Keratinocyte (primary cell): ENCODE data around the gene CARD11. TPM values are rescaled to one million over a fixed set of nuclear protein-coding genes. Genes with fewer than 3 reads are reported as not detected.

Experiments used
- DNase-seq: peaks from one replicate; pipeline ENCODE4 v3.0.0-alpha.2; 2011; ENCODE audit warnings: low read depth, missing footprints, low spot score
- FAIRE-seq: peaks from 2 replicates; lab custom pipeline; 2011; peaks lifted over from hg19 to GRCh38; lab: Jason Lieb, UNC
- H2AFZ ChIP-seq: 2 replicates; pipeline ENCODE4 v1.6.0; 2012; ENCODE audit warnings: low read length, control low read depth, inconsistent platforms; ENCODE audit not compliant: control insufficient read depth
- H3K27ac ChIP-seq: 2 replicates; pipeline ENCODE4 v1.5.1; 2011; ENCODE audit warnings: low read length; ENCODE audit not compliant: control insufficient read depth, insufficient read depth
- H3K27me3 ChIP-seq: 3 replicates; pipeline ENCODE4 v1.6.0; 2011; ENCODE audit warnings: low read length; ENCODE audit not compliant: control insufficient read depth, insufficient read depth; ENCODE audit errors: extremely low read depth
- H3K36me3 ChIP-seq, 2 experiments: 2 replicates in 1 of 2; 3 replicates in 1 of 2; pipeline ENCODE4 v1.5.1; 2011; ENCODE audit warnings: low read length in 2 of 2, mild to moderate bottlenecking in 1 of 2; ENCODE audit not compliant: control insufficient read depth in 2 of 2, insufficient read depth in 2 of 2; ENCODE audit errors: extremely low read depth in 1 of 2
- H3K4me1 ChIP-seq: 3 replicates; pipeline ENCODE4 v1.5.1; 2011; ENCODE audit warnings: low read length; ENCODE audit not compliant: control insufficient read depth, insufficient read depth; ENCODE audit errors: extremely low read depth
- H3K4me2 ChIP-seq: 3 replicates; pipeline ENCODE4 v1.6.0; 2011; ENCODE audit warnings: low read depth, low read length; ENCODE audit not compliant: control insufficient read depth, insufficient read depth; ENCODE audit errors: extremely low read depth
- H3K4me3 ChIP-seq, 3 experiments: fragments of 200-600 bp in 1 of 3; sonication (generic) in 1 of 3; 2 replicates in 2 of 3; 3 replicates in 1 of 3; pipeline ENCODE4 v1.5.1; 2011 to 2016; ENCODE audit warnings: low read length in 3 of 3, mild to moderate bottlenecking in 3 of 3, control low read depth in 2 of 3, inconsistent platforms in 1 of 3, low read depth in 1 of 3, mixed read lengths in 1 of 3, mixed run types in 1 of 3, moderate library complexity in 1 of 3; ENCODE audit not compliant: control insufficient read depth in 2 of 3, insufficient read depth in 2 of 3; ENCODE audit errors: extremely low read depth in 1 of 3
- H3K79me2 ChIP-seq: 2 replicates; pipeline ENCODE4 v1.6.0; 2012; ENCODE audit warnings: low read length; ENCODE audit not compliant: control insufficient read depth, insufficient read depth
- H3K9ac ChIP-seq: 3 replicates; pipeline ENCODE4 v1.6.0; 2011; ENCODE audit warnings: low read length; ENCODE audit not compliant: control insufficient read depth, insufficient read depth; ENCODE audit errors: extremely low read depth
- H3K9me1 ChIP-seq: 3 replicates; pipeline ENCODE4 v1.6.0; 2011; ENCODE audit warnings: low read length; ENCODE audit not compliant: control insufficient read depth, insufficient read depth; ENCODE audit errors: extremely low read depth
- H3K9me3 ChIP-seq: 2 replicates; pipeline ENCODE4 v1.5.1; 2012; ENCODE audit warnings: low read depth, low read length; ENCODE audit not compliant: control insufficient read depth
- H4K20me1 ChIP-seq: 3 replicates; pipeline ENCODE4 v1.6.0; 2011; ENCODE audit warnings: low read length; ENCODE audit not compliant: control insufficient read depth, insufficient read depth; ENCODE audit errors: extremely low read depth
- CTCF ChIP-seq, 3 experiments: IDR thresholded peaks in 1 of 3; conservative IDR thresholded peaks in 1 of 3; optimal IDR thresholded peaks in 1 of 3; 2 replicates in 2 of 3; 3 replicates in 1 of 3; pipeline versions ENCODE3 to v1.5.1; 2011; ENCODE audit warnings: low read length in 3 of 3, mild to moderate bottlenecking in 3 of 3, moderate library complexity in 2 of 3, control low read depth in 1 of 3, inconsistent platforms in 1 of 3; ENCODE audit not compliant: insufficient read depth in 2 of 3; ENCODE audit errors: extremely low read depth in 1 of 3
- EZH2 ChIP-seq: IDR thresholded peaks from one replicate; pipeline ENCODE4 v1.6.1; 2012; ENCODE audit warnings: inconsistent platforms, mild to moderate bottlenecking, low read length, moderate library complexity
- dilution Hi-C: fragments of 300-500 bp; cut with MboI; formaldehyde crosslinking; loops from one replicate; pipeline ENCODE4 v1.7.0; 2020; ENCODE audit warnings: low sequenced_read_pairs; ENCODE audit not compliant: extremely low pct_ligation_motif_present
- polyA plus RNA-seq, 5 experiments: library from polyadenylated mRNA; depleted of rRNA in 3 of 5; stranded (reverse) in 3 of 5; stranded (forward) in 1 of 5; unstranded in 1 of 5; fragments of >200 nt; gene quantifications; 1 replicate in 1 of 5; 2 replicates in 3 of 5; 3 replicates in 1 of 5; pipeline versions ENCODE4 v1.2.1 to v1.2.3, GENCODE V29; 2011 to 2012; ENCODE audit warnings: missing spikeins in 2 of 5, low read depth in 1 of 5, low replicate concordance in 1 of 5

The CARD11 gene
- polyA plus RNA-seq, 1 donor (not counting 4 experiments of a cell fraction or from before 2014, with no cell fraction given), result 4.3 TPM

DNA sequence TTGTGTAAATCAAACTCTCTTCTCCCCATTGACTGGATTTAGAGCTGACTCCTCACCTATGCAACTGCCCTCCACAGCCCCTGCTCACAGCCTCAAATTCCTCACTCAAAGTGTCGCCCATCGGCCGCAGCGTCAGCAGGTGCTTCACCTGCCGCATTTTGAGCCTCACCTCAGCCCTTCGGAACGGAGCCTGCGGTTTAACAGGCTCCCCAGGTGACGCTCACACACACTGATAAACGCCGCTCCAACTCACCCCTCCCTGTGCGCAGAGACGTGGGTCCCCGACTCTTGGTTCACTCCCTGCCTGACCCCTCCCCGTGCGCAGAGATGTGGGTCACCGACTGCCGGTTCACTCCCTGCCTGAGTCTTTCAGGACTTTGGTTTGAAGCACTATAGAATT is 57.1 kb downstream of the CARD11 start:
- dilution Hi-C loops, result no loop called here
- TF ChIP-seq CTCF (optimal IDR thresholded peaks at IDR 0.05 in 1 of 3, IDR thresholded peaks at IDR 0.05 in 1 of 3, conservative IDR thresholded peaks at IDR 0.05 in 1 of 3; ENCODE audit: extremely low read depth in 1 of 3, insufficient read depth in 2 of 3, low read length in 3 of 3), result no peak
- no peak for TF ChIP-seq EZH2
- Histone ChIP-seq H3K27ac (no peak overlapping the region), H2AFZ (no peak overlapping the region), H3K4me2 (no peak overlapping the region), H3K9ac (no peak overlapping the region), H3K4me1 (no peaks in the 10 kb centered on the region), H3K79me2 (no peaks in the 10 kb centered on the region), H3K27me3 (no peaks in the 10 kb centered on the region), H4K20me1 (no peaks in the 10 kb centered on the region), H3K36me3 (peaks cover 0 to 2% of the 10 kb centered on the region in 2 experiments), H3K9me3 (no peaks in the 10 kb centered on the region), H3K9me1 (no peaks in the 10 kb centered on the region), H3K4me3 (no peak overlapping the region)
- DNase-seq (no peak), FAIRE-seq (no peak)

GRCh38 chr7:2985866-2986265 is 57.8 kb downstream of the CARD11 start:
- Histone ChIP-seq H4K20me1 (no peaks in the 10 kb centered on the region), H3K9ac (no peak overlapping the region)
- FAIRE-seq, result no peak

More at GRCh38 chr7:2985866-2986265, 57.8 kb downstream of the CARD11 start:
- dilution Hi-C loops, result no loop called here
- no peak overlapping the region for H2AFZ ChIP-seq
- no peak for DNase-seq
- no peak overlapping the region for H3K4me3 ChIP-seq
- H3K4me1 ChIP-seq, result no peaks in the 10 kb centered on the region
- no peaks in the 10 kb centered on the region for H3K9me3 ChIP-seq
- H3K27ac ChIP-seq, result no peak overlapping the region
- TF ChIP-seq CTCF (optimal IDR thresholded peaks at IDR 0.05 in 1 of 3, IDR thresholded peaks at IDR 0.05 in 1 of 3, conservative IDR thresholded peaks at IDR 0.05 in 1 of 3; ENCODE audit: extremely low read depth in 1 of 3, insufficient read depth in 2 of 3, low read length in 3 of 3), result no peak
- no peak for TF ChIP-seq EZH2
- no peak overlapping the region for H3K4me2 ChIP-seq
- H3K36me3 ChIP-seq, result peaks cover 0 to 2% of the 10 kb centered on the region in 2 experiments
- no peaks in the 10 kb centered on the region for H3K9me1 ChIP-seq
- no peaks in the 10 kb centered on the region for H3K79me2 ChIP-seq
- no peaks in the 10 kb centered on the region for H3K27me3 ChIP-seq
